Pons (tissue), 1 donor: ENCODE results near the gene FHIP1B.
A peak's percentile ranks its signal among the peaks of the same experiment; 100 is the strongest.

Experiments
- DNase-seq: peaks from one replicate; pipeline ENCODE4 v3.0.0-alpha.2; 2016; ENCODE audit warnings: low spot score

FHIP1B gene

GRCh38 chr11:6238902-6239301 is 4.5 kb upstream of the FHIP1B start, which contains the start of gene CNGA4:
CNGA4 (plus strand) TSS chr11:6239089; CDS start chr11:6239207, 118 bp downstream.
- no peak for DNase-seq

DNA sequence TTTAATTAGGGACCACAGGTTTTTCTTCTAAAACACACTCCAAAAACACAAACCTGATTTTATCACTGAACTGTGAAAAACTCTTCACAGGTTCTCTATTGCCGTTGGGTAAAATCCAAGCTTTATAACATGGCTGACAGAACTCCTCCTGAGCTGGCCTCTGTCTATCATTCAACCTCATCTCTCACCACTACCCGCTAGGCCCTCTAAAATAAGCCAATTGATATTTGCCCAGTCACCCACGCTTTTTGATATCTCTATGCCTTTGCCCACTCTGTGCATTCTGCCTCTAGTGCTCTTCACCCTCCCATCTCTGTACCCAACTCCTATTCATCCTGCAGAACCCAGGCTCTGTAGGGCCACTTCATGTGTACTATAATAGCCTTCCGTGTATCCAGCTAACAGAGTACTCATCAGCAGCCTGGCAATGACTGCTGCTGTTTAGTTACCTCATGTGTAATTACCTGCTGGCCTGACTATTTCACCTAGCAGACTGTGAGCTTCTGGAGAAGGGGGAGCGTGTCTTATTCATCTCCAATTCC is 3.4 kb upstream of the FHIP1B start:
- DNase-seq: no peak

GRCh38 chr11:6237266-6237665 is 2.8 kb upstream of the FHIP1B start:
- no peak for DNase-seq

DNA sequence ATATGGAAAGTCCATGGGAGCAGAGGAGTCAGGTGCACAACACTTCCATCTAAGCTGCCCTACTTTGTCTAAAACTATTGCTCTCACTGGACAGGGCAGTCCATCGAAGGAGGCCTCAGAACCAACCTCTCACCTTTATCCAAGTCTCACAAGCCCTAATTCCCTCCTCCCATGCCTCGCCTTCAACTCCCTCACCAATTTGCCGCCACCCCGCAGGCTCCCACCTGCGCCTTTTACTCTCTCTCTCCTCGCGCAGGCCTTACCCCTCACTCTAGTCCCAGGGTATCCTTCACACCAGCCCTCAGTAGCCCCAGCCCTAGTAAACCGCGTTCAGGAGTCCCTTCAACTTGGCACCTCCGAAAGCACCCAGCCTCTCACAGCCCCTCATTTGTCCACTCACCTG is 451 bp downstream of the FHIP1B start:
- DNase-seq: no peak

- DNase-seq: no peak
Observed at GRCh38 chr11:6232899-6233298, 1.5 kb downstream of the FHIP1B start.

DNA sequence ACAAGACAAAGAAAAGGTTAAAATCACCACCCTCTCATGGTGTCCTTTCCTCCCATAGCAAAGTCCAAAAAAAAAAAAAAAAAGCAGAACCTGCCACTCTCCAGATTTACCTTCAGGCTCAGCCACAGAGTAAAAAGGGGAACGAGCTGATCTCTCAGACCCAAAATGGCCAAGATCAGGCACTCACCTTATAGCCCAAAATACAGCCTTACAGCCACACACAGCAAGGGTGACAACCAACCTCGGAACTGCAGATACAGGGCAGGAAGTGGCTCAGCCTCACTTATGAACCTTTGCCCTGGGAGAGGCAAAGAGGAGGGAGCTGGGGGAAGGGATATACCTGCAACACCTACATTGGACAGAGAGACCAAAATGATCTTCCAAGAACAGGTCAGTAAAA is 4.5 kb downstream of the FHIP1B start:
- DNase-seq: no peak

- no peak for DNase-seq
Observed at GRCh38 chr11:6228520-6228919, 5.9 kb downstream of the FHIP1B start.

GRCh38 chr11:6225896-6226295 is 8.5 kb downstream of the FHIP1B start:
- DNase-seq: peak; percentile 19

DNA sequence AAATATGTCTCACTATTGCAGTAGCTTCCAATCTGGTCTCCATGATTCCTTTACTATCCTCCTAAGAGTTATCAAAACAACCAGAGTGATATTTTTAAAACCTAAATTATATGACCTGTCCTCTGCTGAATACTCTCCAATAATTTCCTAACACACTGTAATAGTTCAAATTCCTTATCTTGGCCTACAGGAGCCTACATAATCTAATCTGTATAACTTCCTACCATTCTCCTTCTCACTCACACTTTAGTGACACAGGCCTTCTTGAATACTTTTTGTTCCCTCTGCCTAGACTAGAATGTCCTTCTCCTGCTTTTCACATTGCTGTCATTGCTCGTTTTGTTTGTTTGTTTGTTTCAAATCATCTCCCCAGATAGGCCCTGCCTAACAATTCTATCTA is 9.4 kb downstream of the FHIP1B start:
- no peak for DNase-seq

DNA sequence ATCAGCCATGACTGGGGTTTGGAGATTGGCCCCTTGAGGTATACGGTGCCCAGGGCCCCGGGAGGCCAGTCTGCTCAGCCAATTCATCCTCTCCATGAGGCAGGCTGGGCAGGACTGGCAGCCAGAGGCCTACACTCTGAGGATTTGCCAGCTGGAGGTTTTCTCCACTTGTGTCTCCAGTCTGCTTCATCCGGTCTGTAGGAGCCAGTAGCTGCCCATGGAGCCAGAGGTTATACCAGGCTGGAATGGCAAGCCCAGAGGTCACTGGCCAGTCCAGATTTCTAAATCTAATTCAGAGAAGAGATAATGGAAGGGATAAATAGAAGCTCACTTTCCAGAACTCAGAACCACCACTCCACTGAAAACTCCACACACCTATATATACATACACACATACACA is 10.0 kb downstream of the FHIP1B start:
- no peak for DNase-seq

GRCh38 chr11:6223854-6224253 is 10.6 kb downstream of the FHIP1B start:
- no peak for DNase-seq

DNA sequence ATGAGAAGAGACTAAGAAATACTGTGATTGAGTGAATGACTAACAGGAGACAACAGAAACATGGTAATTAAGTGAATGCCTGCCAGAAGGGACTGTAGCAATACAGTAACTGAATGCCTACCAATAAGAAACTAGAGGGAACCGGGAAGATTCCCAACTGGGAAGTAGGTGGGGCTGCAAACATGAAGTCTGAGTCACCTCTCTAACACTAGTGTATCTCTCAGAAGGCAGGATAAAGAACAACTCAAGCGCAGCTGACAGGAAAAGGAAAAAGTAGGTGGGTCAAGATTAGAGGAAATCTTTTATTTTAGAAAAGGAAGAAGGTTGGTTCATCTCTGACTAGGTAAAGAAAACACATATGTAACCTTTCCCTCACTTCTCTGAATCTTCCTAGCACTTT is 15.1 kb downstream of the FHIP1B start:
- DNase-seq: no peak

DNA sequence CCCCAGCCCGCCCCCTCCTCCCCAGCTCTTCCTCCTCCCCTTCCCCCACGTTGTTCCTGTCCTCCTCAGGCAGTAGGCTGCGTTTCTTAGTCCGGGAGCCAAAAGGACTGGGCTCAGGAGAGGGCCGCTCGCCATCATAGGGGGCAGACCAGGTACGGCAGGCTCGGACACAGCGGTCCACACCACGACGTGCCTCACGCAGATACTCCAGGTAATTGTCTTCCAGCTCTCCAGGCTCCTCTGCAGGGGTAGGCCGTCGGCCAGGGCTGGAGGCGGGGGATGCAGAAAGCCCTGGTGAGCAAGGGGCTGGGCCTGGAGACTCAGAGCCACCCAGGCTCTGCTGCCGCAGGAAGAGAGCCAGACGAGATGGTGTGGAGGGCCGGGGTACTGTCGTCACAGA is 16.7 kb downstream of the FHIP1B start:
- no peak for DNase-seq

- no peak for DNase-seq
Observed at GRCh38 chr11:6216501-6216900, 17.9 kb downstream of the FHIP1B start.

DNA sequence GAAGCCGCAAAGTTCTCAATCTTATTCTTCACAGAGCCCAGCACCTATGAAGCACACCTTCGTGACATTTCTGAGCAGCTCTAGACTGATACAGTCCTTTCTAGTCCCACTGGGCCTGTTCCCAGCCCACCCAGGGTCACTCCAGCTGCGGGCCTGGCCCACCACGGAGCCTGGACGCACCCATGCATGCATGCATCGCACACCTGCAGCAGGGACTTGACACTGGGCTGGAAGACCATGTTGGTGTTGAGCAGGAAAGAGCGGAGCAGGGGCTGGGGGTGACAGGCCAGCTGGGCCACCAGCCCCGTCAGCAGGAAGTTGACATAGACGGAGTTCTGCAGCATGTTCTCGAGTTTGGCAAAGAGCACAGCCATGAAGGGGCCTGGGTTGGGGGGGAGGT is 19.9 kb downstream of the FHIP1B start:
- DNase-seq: no peak

DNA sequence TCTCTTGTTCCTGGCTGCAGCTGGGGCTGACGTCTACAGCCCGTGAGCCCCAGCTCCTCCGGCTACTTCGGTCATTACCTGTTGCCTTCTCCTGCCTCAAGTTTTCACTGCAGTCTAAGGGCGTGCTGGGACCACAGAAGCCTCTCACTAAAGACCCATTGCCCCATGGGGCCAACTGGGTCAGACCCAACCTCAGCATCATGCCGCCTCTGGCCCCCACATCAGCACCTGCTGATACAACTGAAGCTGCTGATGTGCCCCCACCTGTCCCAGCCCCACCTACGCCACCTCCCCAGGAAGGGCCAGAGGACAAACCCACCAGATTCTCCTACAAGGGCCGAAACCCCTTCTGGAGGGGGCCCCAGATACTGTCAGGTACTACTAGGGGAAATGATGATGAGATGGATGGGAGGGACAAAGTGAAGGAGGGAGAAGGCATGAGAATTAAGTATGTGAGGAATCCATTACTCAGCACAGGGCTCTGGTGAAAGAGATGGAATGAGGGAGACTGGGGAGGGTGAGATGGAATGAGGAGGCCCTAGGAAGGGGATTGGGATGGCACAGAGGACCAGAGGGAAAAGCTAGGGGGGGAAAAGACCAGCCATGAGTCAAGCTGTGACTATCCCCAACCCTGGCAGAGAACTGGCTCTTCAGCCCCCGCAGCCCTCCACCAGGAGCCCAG is 24.0 kb downstream of the FHIP1B start:
- DNase-seq: no peak

DNA sequence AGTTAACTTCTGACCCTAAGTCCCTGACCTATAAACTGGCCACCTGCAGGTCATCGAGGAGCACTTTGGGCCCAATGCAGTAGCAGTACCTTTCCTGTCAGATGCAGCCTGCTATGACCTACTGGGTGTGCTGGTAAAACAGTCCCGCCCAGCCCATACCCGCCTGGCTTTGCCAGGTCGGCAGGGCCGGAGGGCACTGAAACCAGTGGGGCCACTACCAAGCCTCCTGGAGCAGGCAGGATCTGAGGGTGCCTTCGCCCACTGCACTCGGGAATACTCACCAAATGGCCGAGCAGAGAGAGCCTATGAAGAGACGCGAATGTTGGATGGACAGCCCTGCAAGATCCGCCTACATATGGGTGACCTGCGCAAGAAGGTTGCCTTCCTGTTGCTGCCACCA is 24.6 kb downstream of the FHIP1B start:
- DNase-seq: no peak

- DNase-seq: no peak
Observed at GRCh38 chr11:6206456-6207180, 27.8 kb downstream of the FHIP1B start.

GRCh38 chr11:6205366-6205765 is 29.1 kb downstream of the FHIP1B start, which contains the start of gene C11orf42:
C11orf42 (plus strand) TSS chr11:6205557; CDS start chr11:6205616, 59 bp downstream.
- DNase-seq: no peak

- DNase-seq: no peak
Observed at GRCh38 chr11:6204706-6205105, 29.7 kb downstream of the FHIP1B start.

DNA sequence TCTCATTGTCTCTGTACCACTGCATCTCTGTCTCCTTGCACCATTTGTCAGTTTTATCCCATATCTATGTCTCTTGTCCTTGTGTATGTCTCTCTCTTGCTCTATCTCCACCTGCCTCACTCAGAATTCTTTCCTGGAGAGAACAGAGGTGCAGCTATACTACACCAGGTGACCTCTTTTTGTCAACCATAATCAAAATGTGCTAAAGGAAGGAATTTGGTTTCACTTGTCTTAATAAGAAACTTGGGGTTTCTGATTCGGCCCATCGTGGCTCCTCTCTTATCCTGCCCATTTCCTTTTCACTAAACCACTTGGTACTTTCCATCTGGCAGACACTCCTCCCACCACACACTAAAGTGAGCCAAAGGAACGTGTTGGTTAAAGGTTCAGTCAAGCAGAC is 31.1 kb downstream of the FHIP1B start:
- DNase-seq: no peak

- DNase-seq: no peak
Observed at GRCh38 chr11:6202041-6202440, 32.4 kb downstream of the FHIP1B start.

- DNase-seq: no peak
Observed at GRCh38 chr11:6201481-6201880, 33.0 kb downstream of the FHIP1B start.
